ENCODE measurements around the gene BCL2L13.

GRCh38 chr22:17698948-17699347 is 60.4 kb downstream of the BCL2L13 start:
- TF ChIP-seq CTCF (IDR thresholded peaks at IDR 0.05; ENCODE audit: poor library complexity) (no peak), EZH2 (IDR thresholded peaks at IDR 0.05; ENCODE audit: borderline replicate concordance) (no peak), EZH2phosphoT487 (IDR thresholded peaks at IDR 0.05; ENCODE audit: low read depth, severe bottlenecking, unreplicated experiment) (no peak)

Measured in hepatocyte (in vitro differentiated cells).